Astrocyte (in vitro differentiated cells and primary cell): ENCODE data around the gene ALMS1. TPM values are rescaled to one million over a fixed set of nuclear protein-coding genes. Genes with fewer than 3 reads are reported as not detected.
"Not testable (repeated sequence)": the region's sequence is repeated elsewhere in the genome, so short reads cannot be mapped to it uniquely, and the experiment has no call there.

Source experiments
- DNase-seq: peaks from one replicate; pipeline ENCODE4 v3.0.0-alpha.2; 2010; ENCODE audit warnings: low read depth
- FAIRE-seq: peaks from 2 replicates; lab custom pipeline; 2011; peaks lifted over from hg19 to GRCh38; lab: Jason Lieb, UNC
- H2AFZ ChIP-seq: 2 replicates; pipeline ENCODE4 v1.6.0; 2012; ENCODE audit warnings: low read depth, low read length, inconsistent platforms
- H3K27ac ChIP-seq: 2 replicates; pipeline ENCODE4 v1.5.1; 2011; ENCODE audit warnings: low read depth, low read length, inconsistent platforms
- H3K27me3 ChIP-seq: 2 replicates; pipeline ENCODE4 v1.6.0; 2011; ENCODE audit warnings: low read length, inconsistent platforms; ENCODE audit not compliant: insufficient read depth
- H3K36me3 ChIP-seq: 2 replicates; pipeline ENCODE4 v1.5.1; 2011; ENCODE audit warnings: low read length, inconsistent platforms; ENCODE audit not compliant: insufficient read depth
- H3K4me1 ChIP-seq: 2 replicates; pipeline ENCODE4 v1.5.1; 2011; ENCODE audit warnings: low read length, inconsistent platforms; ENCODE audit not compliant: insufficient read depth
- H3K4me2 ChIP-seq: 2 replicates; pipeline ENCODE4 v1.6.0; 2012; ENCODE audit warnings: low read length, inconsistent platforms
- H3K4me3 ChIP-seq: 2 replicates; pipeline ENCODE4 v1.5.1; 2011; ENCODE audit warnings: low read depth, mild to moderate bottlenecking, low read length, inconsistent platforms; ENCODE audit not compliant: insufficient read depth
- H3K79me2 ChIP-seq: 2 replicates; pipeline ENCODE4 v1.6.0; 2012; ENCODE audit warnings: mild to moderate bottlenecking, low read length, inconsistent platforms; ENCODE audit not compliant: insufficient read depth
- H3K9ac ChIP-seq: 2 replicates; pipeline ENCODE4 v1.6.0; 2012; ENCODE audit warnings: mild to moderate bottlenecking, low read length, inconsistent platforms
- H3K9me3 ChIP-seq: 2 replicates; pipeline ENCODE4 v1.5.1; 2012; ENCODE audit warnings: low read depth, mild to moderate bottlenecking, low read length, inconsistent platforms; ENCODE audit not compliant: insufficient read depth
- H4K20me1 ChIP-seq: 2 replicates; pipeline ENCODE4 v1.6.0; 2012; ENCODE audit warnings: low read length, inconsistent platforms; ENCODE audit not compliant: insufficient read depth
- H3K27ac Mint-ChIP-seq: one replicate; pipeline ENCODE4 v1.8.0; 2021; ENCODE audit warnings: mild to moderate bottlenecking, mixed read lengths; ENCODE audit not compliant: unreplicated experiment
- H3K27me3 Mint-ChIP-seq: one replicate; pipeline ENCODE4 v1.8.0; 2021; ENCODE audit warnings: low read depth, mixed read lengths; ENCODE audit not compliant: unreplicated experiment
- H3K36me3 Mint-ChIP-seq: one replicate; pipeline ENCODE4 v1.8.0; 2021; ENCODE audit warnings: low read depth, mixed read lengths; ENCODE audit not compliant: unreplicated experiment
- H3K4me1 Mint-ChIP-seq: one replicate; pipeline ENCODE4 v1.8.0; 2021; ENCODE audit warnings: low read depth, mixed read lengths; ENCODE audit not compliant: unreplicated experiment
- H3K4me3 Mint-ChIP-seq: one replicate; pipeline ENCODE4 v1.8.0; 2021; ENCODE audit warnings: mild to moderate bottlenecking, moderate library complexity, mixed read lengths; ENCODE audit not compliant: unreplicated experiment
- H3K9me3 Mint-ChIP-seq: one replicate; pipeline ENCODE4 v1.8.0; 2021; ENCODE audit warnings: mild to moderate bottlenecking, mixed read lengths; ENCODE audit not compliant: unreplicated experiment
- EZH2 ChIP-seq: IDR thresholded peaks from 2 replicates; pipeline ENCODE4 v1.6.1; 2012; ENCODE audit warnings: mild to moderate bottlenecking, low read length, inconsistent platforms; ENCODE audit not compliant: insufficient read depth
- total RNA-seq: library from RNA; stranded (reverse); gene quantifications from 2 replicates; pipeline ENCODE4 v1.2.1, GENCODE V29; 2021
- TF ChIP-seq, protein P1 (sequence below): IDR thresholded peaks from 2 replicates; pipeline ENCODE4 v1.5.1; 2011; ENCODE audit warnings: low read depth, mild to moderate bottlenecking, inconsistent platforms, low read length, moderate library complexity; ENCODE audit not compliant: insufficient read depth

Gene ALMS1
- total RNA-seq, 1 donor from 2014 or later, result 14.6 TPM

DNA sequence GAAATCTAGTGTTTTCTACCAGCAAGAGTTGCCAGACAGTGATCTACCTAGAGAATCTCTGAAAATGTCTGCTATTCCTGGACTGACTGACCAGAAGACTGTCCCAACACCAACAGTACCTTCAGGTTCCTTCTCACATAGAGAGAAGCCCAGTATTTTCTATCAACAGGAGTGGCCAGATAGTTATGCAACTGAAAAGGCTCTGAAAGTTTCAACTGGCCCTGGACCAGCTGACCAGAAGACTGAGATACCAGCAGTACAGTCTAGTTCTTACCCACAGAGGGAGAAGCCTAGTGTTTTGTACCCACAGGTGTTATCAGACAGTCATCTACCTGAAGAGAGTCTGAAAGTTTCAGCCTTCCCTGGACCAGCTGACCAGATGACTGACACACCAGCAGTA is 63.8 kb downstream of the ALMS1 start:
- H3K9me3 Mint-ChIP-seq, result no peaks in the 10 kb centered on the region
- no peaks in the 10 kb centered on the region for H3K4me1 ChIP-seq
- H3K79me2 ChIP-seq, result no peaks in the 10 kb centered on the region
- H3K36me3 ChIP-seq, result peaks cover 19% of the 10 kb centered on the region
- no peaks in the 10 kb centered on the region for H3K27me3 Mint-ChIP-seq
- FAIRE-seq (no peak), DNase-seq (no peak)
- no peak overlapping the region for H2AFZ ChIP-seq
- H3K27me3 ChIP-seq, result no peaks in the 10 kb centered on the region
- H3K9me3 ChIP-seq, result no peaks in the 10 kb centered on the region
- no peak overlapping the region for H3K9ac ChIP-seq
- H3K27ac ChIP-seq, result no peak overlapping the region
- H3K27ac Mint-ChIP-seq, result no peak overlapping the region
- no peak for TF ChIP-seq EZH2
- TF ChIP-seq, protein P1, sequence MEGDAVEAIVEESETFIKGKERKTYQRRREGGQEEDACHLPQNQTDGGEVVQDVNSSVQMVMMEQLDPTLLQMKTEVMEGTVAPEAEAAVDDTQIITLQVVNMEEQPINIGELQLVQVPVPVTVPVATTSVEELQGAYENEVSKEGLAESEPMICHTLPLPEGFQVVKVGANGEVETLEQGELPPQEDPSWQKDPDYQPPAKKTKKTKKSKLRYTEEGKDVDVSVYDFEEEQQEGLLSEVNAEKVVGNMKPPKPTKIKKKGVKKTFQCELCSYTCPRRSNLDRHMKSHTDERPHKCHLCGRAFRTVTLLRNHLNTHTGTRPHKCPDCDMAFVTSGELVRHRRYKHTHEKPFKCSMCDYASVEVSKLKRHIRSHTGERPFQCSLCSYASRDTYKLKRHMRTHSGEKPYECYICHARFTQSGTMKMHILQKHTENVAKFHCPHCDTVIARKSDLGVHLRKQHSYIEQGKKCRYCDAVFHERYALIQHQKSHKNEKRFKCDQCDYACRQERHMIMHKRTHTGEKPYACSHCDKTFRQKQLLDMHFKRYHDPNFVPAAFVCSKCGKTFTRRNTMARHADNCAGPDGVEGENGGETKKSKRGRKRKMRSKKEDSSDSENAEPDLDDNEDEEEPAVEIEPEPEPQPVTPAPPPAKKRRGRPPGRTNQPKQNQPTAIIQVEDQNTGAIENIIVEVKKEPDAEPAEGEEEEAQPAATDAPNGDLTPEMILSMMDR, result no peak
- no peaks in the 10 kb centered on the region for H3K4me1 Mint-ChIP-seq
- peaks cover 43% of the 10 kb centered on the region for H3K36me3 Mint-ChIP-seq
- no peaks in the 10 kb centered on the region for H4K20me1 ChIP-seq
- no peak overlapping the region for H3K4me2 ChIP-seq
- H3K4me3 Mint-ChIP-seq, result no peak overlapping the region
- H3K4me3 ChIP-seq, result no peak overlapping the region

DNA sequence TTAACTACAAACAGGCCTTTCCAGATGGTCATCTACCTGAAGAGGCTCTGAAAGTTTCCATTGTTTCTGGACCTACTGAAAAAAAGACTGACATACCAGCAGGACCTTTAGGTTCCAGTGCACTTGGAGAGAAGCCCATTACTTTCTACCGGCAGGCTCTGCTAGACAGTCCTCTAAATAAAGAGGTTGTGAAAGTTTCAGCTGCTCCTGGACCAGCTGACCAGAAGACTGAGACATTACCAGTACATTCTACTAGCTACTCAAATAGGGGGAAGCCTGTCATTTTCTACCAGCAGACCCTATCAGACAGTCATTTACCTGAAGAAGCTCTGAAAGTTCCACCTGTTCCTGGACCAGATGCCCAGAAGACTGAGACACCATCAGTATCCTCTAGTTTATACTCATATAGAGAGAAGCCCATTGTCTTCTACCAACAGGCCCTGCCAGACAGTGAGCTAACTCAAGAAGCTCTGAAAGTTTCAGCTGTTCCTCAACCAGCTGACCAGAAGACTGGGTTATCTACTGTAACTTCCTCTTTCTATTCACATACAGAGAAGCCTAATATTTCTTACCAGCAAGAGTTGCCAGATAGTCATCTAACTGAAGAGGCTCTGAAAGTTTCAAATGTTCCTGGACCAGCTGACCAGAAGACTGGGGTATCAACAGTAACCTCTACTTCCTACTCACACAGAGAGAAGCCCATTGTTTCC is 65.8 kb downstream of the ALMS1 start:
- Mint-ChIP-seq H3K9me3 (no peaks in the 10 kb centered on the region), H3K27ac (no peak overlapping the region), H3K4me3 (no peak overlapping the region), H3K36me3 (peaks cover 43% of the 10 kb centered on the region), H3K4me1 (no peaks in the 10 kb centered on the region), H3K27me3 (no peaks in the 10 kb centered on the region)
- H3K27ac ChIP-seq, result no peak overlapping the region
- TF ChIP-seq, protein P1, result no peak
- no peak for TF ChIP-seq EZH2
- H3K4me3 ChIP-seq, result no peak overlapping the region
- H3K27me3 ChIP-seq, result no peaks in the 10 kb centered on the region
- DNase-seq (no peak), FAIRE-seq (no peak)
- no peak overlapping the region for H3K9ac ChIP-seq
- H3K36me3 ChIP-seq, result peaks cover 19% of the 10 kb centered on the region
- H4K20me1 ChIP-seq, result no peaks in the 10 kb centered on the region
- H3K4me2 ChIP-seq, result no peak overlapping the region
- no peaks in the 10 kb centered on the region for H3K4me1 ChIP-seq
- H3K79me2 ChIP-seq, result no peaks in the 10 kb centered on the region
- H2AFZ ChIP-seq, result no peak overlapping the region
- H3K9me3 ChIP-seq, result no peaks in the 10 kb centered on the region

DNA sequence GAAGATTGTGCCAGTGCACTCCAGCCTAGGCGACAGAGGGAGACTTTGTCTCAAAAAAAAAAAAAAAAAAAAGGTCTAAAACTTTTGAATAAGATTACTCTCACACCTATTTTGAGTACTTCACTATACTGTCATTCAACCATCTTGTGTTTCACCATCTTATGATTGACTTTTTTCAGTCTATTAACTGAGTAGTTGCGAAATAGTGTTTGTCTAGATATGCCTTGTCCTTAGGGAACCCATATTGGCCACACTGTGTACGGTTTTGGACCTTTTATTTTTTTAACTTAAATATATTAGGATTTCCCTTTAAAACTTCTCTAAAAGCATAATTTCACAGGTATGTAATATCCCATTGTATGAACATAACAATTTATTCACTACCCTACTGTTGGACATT is 72.3 kb downstream of the ALMS1 start:
- Histone ChIP-seq H3K9me3 (no peaks in the 10 kb centered on the region), H3K4me1 (no peaks in the 10 kb centered on the region), H3K9ac (no peak overlapping the region), H4K20me1 (no peaks in the 10 kb centered on the region), H3K4me2 (no peak overlapping the region), H3K4me3 (no peak overlapping the region), H3K79me2 (no peaks in the 10 kb centered on the region), H3K27me3 (no peaks in the 10 kb centered on the region), H2AFZ (no peak overlapping the region), H3K36me3 (peaks cover under 1% of the 10 kb centered on the region), H3K27ac (no peak overlapping the region)
- no peak overlapping the region for H3K27ac Mint-ChIP-seq
- TF ChIP-seq, protein P1, result no peak
- TF ChIP-seq EZH2, result no peak
- no peak for DNase-seq
- no peaks in the 10 kb centered on the region for H3K4me1 Mint-ChIP-seq
- H3K27me3 Mint-ChIP-seq, result no peaks in the 10 kb centered on the region
- no peak for FAIRE-seq
- no peak overlapping the region for H3K4me3 Mint-ChIP-seq
- peaks cover 13% of the 10 kb centered on the region for H3K9me3 Mint-ChIP-seq
- H3K36me3 Mint-ChIP-seq, result peaks cover 29% of the 10 kb centered on the region

DNA sequence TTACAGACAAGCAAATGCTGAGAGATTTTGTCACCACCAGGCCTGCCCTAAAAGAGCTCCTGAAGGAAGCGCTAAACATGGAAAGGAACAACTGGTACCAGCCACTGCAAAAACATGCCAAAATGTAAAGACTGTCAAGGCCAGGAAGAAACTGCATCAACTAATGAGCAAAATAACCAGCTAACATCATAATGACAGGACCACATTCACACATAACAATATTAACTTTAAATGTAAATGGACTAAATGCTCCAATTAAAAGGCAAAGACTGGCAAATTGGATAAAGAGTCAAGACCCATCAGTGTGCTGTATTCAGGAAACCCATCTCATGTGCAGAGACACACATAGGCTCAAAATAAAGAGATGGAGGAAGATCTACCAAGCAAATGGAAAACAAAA is 76.8 kb downstream of the ALMS1 start:
- not testable (repeated sequence) for H3K27me3 ChIP-seq, FAIRE-seq, H3K27me3 Mint-ChIP-seq, H3K4me1 ChIP-seq, H3K4me3 Mint-ChIP-seq, H3K9ac ChIP-seq, H3K9me3 ChIP-seq, H3K4me1 Mint-ChIP-seq, H3K36me3 ChIP-seq, DNase-seq, H4K20me1 ChIP-seq, H3K27ac Mint-ChIP-seq, H3K4me3 ChIP-seq, H3K4me2 ChIP-seq, H3K27ac ChIP-seq, H3K79me2 ChIP-seq, H2AFZ ChIP-seq
- H3K9me3 Mint-ChIP-seq, result peaks cover 16% of the 10 kb centered on the region
- H3K36me3 Mint-ChIP-seq, result peaks cover 26% of the 10 kb centered on the region
